HG02885 (cell line): Measurements from ENCODE around the gene TESK1.
"Not testable (repeated sequence)": the region's sequence is repeated elsewhere in the genome, so short reads cannot be mapped to it uniquely, and the experiment has no call there.

Source experiments
- ATAC-seq: cut with Tn5 transposase; IDR thresholded peaks from one replicate; pipeline ENCODE4 v1.9.1; 2021; ENCODE audit warnings: mild to moderate bottlenecking; ENCODE audit not compliant: unreplicated experiment, poor library complexity

Gene TESK1

GRCh38 chr9:35640431-35640830 is 35.4 kb downstream of the TESK1 start:
- ATAC-seq, result not testable (repeated sequence)

- ATAC-seq, result not testable (repeated sequence)
Observed at GRCh38 chr9:35641478-35641877, 36.4 kb downstream of the TESK1 start.

- ATAC-seq, result no peak
Observed at GRCh38 chr9:35643046-35643445, 38.0 kb downstream of the TESK1 start.

- not testable (repeated sequence) for ATAC-seq
Observed at GRCh38 chr9:35645736-35646135, 40.7 kb downstream of the TESK1 start.

GRCh38 chr9:35646153-35646532 is 41.1 kb downstream of the TESK1 start:
- no peak for ATAC-seq

- ATAC-seq, result peak; percentile 85
Observed at GRCh38 chr9:35646533-35647265, 41.6 kb downstream of the TESK1 start.

GRCh38 chr9:35649431-35650340 is 44.6 kb downstream of the TESK1 start:
- no peak for ATAC-seq

GRCh38 chr9:35650341-35651158 is 45.5 kb downstream of the TESK1 start, which contains the start of gene SIT1:
SIT1 (minus strand) TSS chr9:35650931; CDS start chr9:35650853, 78 bp downstream.
- ATAC-seq, result no peak

- ATAC-seq, result no peak
Observed at GRCh38 chr9:35651956-35652828, 47.1 kb downstream of the TESK1 start.

GRCh38 chr9:35652829-35653209 is 47.8 kb downstream of the TESK1 start:
- ATAC-seq, result no peak

GRCh38 chr9:35653611-35654010 is 48.5 kb downstream of the TESK1 start:
- ATAC-seq, result no peak

- no peak for ATAC-seq
Observed at GRCh38 chr9:35656348-35656747, 51.3 kb downstream of the TESK1 start.

GRCh38 chr9:35656831-35657545 is 51.9 kb downstream of the TESK1 start:
- no peak for ATAC-seq

GRCh38 chr9:35657546-35658136 is 52.6 kb downstream of the TESK1 start, which contains the start of gene RMRP:
RMRP (minus strand) TSS chr9:35658019.
- ATAC-seq, result peak; percentile 88

- peak; percentile 72 for ATAC-seq
Observed at GRCh38 chr9:35658137-35658967, 53.3 kb downstream of the TESK1 start, which contains the start of gene CCDC107. CCDC107 (plus strand) TSS chr9:35658292; CDS start chr9:35658380, 88 bp downstream.

- no peak for ATAC-seq
Observed at GRCh38 chr9:35658968-35659220, 53.8 kb downstream of the TESK1 start.

- no peak for ATAC-seq
Observed at GRCh38 chr9:35659340-35659739, 54.3 kb downstream of the TESK1 start.
